HEK293 (cell line): Measurements from ENCODE around the gene SOAT2.

Experiments used
- ATF2 ChIP-seq: fragments of 450-650 bp; formaldehyde crosslinking; IDR thresholded peaks from 2 replicates; pipeline ENCODE4 v1.5.1; 2016; ENCODE audit warnings: missing biosample characterization, missing genetic modification characterization, low read depth
- CTCF ChIP-seq: fragments of 450-650 bp; formaldehyde crosslinking; IDR thresholded peaks from 2 replicates; pipeline ENCODE4 v1.5.1; 2016; ENCODE audit warnings: missing biosample characterization, missing genetic modification characterization
- REST ChIP-seq: fragments of 450-650 bp; formaldehyde crosslinking; IDR thresholded peaks from 2 replicates; pipeline ENCODE4 v1.5.1; 2016; ENCODE audit warnings: missing biosample characterization, missing genetic modification characterization
- YY1 ChIP-seq: fragments of 450-650 bp; formaldehyde crosslinking; IDR thresholded peaks from 2 replicates; pipeline ENCODE4 v1.5.1; 2018; ENCODE audit warnings: missing biosample characterization, missing genetic modification characterization
- ZBTB21 ChIP-seq: fragments of 450-650 bp; formaldehyde crosslinking; IDR thresholded peaks from 2 replicates; pipeline ENCODE4 v1.5.1; 2017; ENCODE audit warnings: missing biosample characterization, missing genetic modification characterization
- ZNF10 ChIP-seq: fragments of 450-650 bp; formaldehyde crosslinking; IDR thresholded peaks from 2 replicates; pipeline ENCODE4 v1.5.1; 2017; ENCODE audit warnings: missing biosample characterization, missing genetic modification characterization
- ZNF133 ChIP-seq: fragments of 450-650 bp; formaldehyde crosslinking; IDR thresholded peaks from 2 replicates; pipeline ENCODE4 v1.5.1; 2016; ENCODE audit warnings: missing biosample characterization, missing genetic modification characterization
- ZNF214 ChIP-seq: fragments of 450-650 bp; formaldehyde crosslinking; IDR thresholded peaks from 2 replicates; pipeline ENCODE4 v1.5.1; 2017; ENCODE audit warnings: missing biosample characterization, mild to moderate bottlenecking, missing genetic modification characterization, borderline replicate concordance
- ZNF302 ChIP-seq: fragments of 450-650 bp; formaldehyde crosslinking; IDR thresholded peaks from 2 replicates; pipeline ENCODE4 v1.5.1; 2016; ENCODE audit warnings: missing biosample characterization, missing genetic modification characterization, low read depth
- ZNF311 ChIP-seq: fragments of 450-650 bp; formaldehyde crosslinking; IDR thresholded peaks from 2 replicates; pipeline ENCODE4 v1.5.1; 2017; ENCODE audit warnings: missing biosample characterization, missing genetic modification characterization, borderline replicate concordance
- ZNF610 ChIP-seq: fragments of 450-650 bp; formaldehyde crosslinking; IDR thresholded peaks from 2 replicates; pipeline ENCODE4 v1.5.1; 2016; ENCODE audit warnings: missing biosample characterization, missing genetic modification characterization, borderline replicate concordance
- TF ChIP-seq, protein P1 (sequence below): fragments of 450-650 bp; formaldehyde crosslinking; IDR thresholded peaks from 2 replicates; pipeline ENCODE4 v1.5.1; 2017; ENCODE audit warnings: missing biosample characterization, missing genetic modification characterization
- TF ChIP-seq, protein P2 (sequence below): fragments of 450-650 bp; IDR thresholded peaks from 2 replicates; pipeline ENCODE4 v1.5.1; 2018; ENCODE audit warnings: missing biosample characterization, missing genetic modification characterization

DNA sequence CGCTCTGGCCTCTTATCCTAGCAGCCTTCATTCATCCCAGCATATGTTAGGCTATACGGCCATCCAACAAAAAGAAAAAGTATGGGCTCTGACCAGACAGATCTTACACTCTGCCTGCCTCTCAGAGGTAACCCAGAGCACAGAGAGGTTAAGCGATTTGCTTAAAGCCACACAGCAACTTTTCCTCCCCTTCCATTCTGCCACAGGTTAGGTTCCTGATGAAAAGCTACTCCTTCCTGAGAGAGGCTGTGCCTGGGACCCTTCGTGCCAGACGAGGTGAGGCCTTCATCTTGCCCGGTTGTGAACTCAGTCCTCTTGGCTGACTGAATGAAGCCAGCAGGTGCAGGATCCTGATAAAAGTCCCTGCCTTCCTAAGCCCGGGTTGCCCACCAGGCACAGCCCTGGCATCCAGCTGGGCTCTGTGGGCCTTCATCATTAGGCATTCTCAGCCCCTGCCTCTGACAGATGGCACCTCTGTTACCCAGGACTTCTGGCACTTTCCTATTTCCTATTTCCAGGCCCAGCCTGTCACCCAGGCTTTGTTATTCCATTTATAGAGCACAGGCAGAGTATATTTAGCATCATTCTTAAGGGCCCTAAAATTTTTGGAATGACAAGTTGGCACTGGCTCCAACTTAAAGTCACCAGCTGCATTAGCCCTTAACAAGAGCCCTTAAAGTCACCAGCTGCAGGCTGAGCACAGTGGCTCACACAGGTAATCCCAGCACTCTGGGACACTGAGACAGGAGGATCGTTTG lies 12.8 kb downstream of the SOAT2 start:
- no peak for TF ChIP-seq ZNF311 (tag by site-specific recombination)
- no peak for TF ChIP-seq ZNF214 (tag by site-specific recombination)
- TF ChIP-seq ZBTB21 (tag by site-specific recombination): no peak
- TF ChIP-seq, protein P1, sequence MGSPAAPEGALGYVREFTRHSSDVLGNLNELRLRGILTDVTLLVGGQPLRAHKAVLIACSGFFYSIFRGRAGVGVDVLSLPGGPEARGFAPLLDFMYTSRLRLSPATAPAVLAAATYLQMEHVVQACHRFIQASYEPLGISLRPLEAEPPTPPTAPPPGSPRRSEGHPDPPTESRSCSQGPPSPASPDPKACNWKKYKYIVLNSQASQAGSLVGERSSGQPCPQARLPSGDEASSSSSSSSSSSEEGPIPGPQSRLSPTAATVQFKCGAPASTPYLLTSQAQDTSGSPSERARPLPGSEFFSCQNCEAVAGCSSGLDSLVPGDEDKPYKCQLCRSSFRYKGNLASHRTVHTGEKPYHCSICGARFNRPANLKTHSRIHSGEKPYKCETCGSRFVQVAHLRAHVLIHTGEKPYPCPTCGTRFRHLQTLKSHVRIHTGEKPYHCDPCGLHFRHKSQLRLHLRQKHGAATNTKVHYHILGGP (tag by site-specific recombination): no peak
- TF ChIP-seq CTCF: no peak
- TF ChIP-seq ZNF302: no peak
- no peak for TF ChIP-seq REST
- TF ChIP-seq ZNF133: no peak
- TF ChIP-seq YY1 (tag by site-specific recombination): no peak
- TF ChIP-seq ZNF10: no peak
- TF ChIP-seq ATF2: no peak
- no peak for TF ChIP-seq ZNF610
- TF ChIP-seq, protein P2, sequence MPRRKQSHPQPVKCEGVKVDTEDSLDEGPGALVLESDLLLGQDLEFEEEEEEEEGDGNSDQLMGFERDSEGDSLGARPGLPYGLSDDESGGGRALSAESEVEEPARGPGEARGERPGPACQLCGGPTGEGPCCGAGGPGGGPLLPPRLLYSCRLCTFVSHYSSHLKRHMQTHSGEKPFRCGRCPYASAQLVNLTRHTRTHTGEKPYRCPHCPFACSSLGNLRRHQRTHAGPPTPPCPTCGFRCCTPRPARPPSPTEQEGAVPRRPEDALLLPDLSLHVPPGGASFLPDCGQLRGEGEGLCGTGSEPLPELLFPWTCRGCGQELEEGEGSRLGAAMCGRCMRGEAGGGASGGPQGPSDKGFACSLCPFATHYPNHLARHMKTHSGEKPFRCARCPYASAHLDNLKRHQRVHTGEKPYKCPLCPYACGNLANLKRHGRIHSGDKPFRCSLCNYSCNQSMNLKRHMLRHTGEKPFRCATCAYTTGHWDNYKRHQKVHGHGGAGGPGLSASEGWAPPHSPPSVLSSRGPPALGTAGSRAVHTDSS (tag by site-specific recombination): no peak
